WTC11 (cell line): Measurements from ENCODE around the gene VARS2.

Experiments used
- FOXJ3 ChIP-seq: sonication (generic); formaldehyde crosslinking; IDR thresholded peaks from 2 replicates; pipeline ENCODE4 v1.9.0; 2021; ENCODE audit warnings: missing genetic modification reagents, mild to moderate bottlenecking, borderline replicate concordance
- JUN ChIP-seq: sonication (generic); formaldehyde crosslinking; IDR thresholded peaks from 2 replicates; pipeline ENCODE4 v1.8.0; 2023; ENCODE audit warnings: mild to moderate bottlenecking, missing genetic modification reagents
- MXD4 ChIP-seq: fragments of 250-450 bp; sonication (Bioruptor Pico); IDR thresholded peaks from 2 replicates; pipeline ENCODE4 v1.8.0; 2021; ENCODE audit warnings: mild to moderate bottlenecking, moderate library complexity, borderline replicate concordance
- NFATC4 ChIP-seq: fragments of 250-450 bp; sonication (Bioruptor Pico); IDR thresholded peaks from 2 replicates; pipeline ENCODE4 v1.9.0; 2021; ENCODE audit warnings: mild to moderate bottlenecking
- NFYB ChIP-seq: sonication (generic); formaldehyde crosslinking; conservative IDR thresholded peaks from 2 replicates; pipeline ENCODE4 v1.8.0; 2022; ENCODE audit warnings: low read depth, missing genetic modification reagents
- RELA ChIP-seq: sonication (generic); formaldehyde crosslinking; IDR thresholded peaks from 2 replicates; pipeline ENCODE4 v1.8.1; 2022; ENCODE audit warnings: missing genetic modification reagents, mild to moderate bottlenecking, borderline replicate concordance
- TCF7 ChIP-seq: sonication (generic); formaldehyde crosslinking; IDR thresholded peaks from 2 replicates; pipeline ENCODE4 v1.8.0; 2022; ENCODE audit warnings: mild to moderate bottlenecking, low read depth, missing genetic modification reagents, moderate library complexity
- TEAD4 ChIP-seq: sonication (generic); formaldehyde crosslinking; IDR thresholded peaks from 2 replicates; pipeline ENCODE4 v1.8.0; 2022; ENCODE audit warnings: mild to moderate bottlenecking, missing genetic modification reagents
- TF ChIP-seq, protein P1 (sequence below): fragments of 250-450 bp; sonication (Bioruptor Pico); IDR thresholded peaks from 2 replicates; pipeline ENCODE4 v1.9.0; 2021; ENCODE audit warnings: mild to moderate bottlenecking
- TF ChIP-seq, protein P2 (sequence below): sonication (generic); formaldehyde crosslinking; IDR thresholded peaks from 2 replicates; pipeline ENCODE4 v1.8.1; 2023; ENCODE audit warnings: mild to moderate bottlenecking, missing genetic modification reagents
- TF ChIP-seq, protein P3 (sequence below): sonication (generic); formaldehyde crosslinking; IDR thresholded peaks from 2 replicates; pipeline ENCODE4 v1.8.0; 2022; ENCODE audit warnings: mild to moderate bottlenecking, missing genetic modification reagents
- TF ChIP-seq, protein P4 (sequence below): fragments of 200-600 bp; IDR thresholded peaks from 2 replicates; pipeline ENCODE4 v1.8.0; 2022; ENCODE audit warnings: antibody characterized with exemption
- TF ChIP-seq, protein P5 (sequence below): sonication (generic); formaldehyde crosslinking; IDR thresholded peaks from 2 replicates; pipeline ENCODE4 v1.8.1; 2022; ENCODE audit warnings: low read depth, missing genetic modification reagents, borderline replicate concordance

DNA sequence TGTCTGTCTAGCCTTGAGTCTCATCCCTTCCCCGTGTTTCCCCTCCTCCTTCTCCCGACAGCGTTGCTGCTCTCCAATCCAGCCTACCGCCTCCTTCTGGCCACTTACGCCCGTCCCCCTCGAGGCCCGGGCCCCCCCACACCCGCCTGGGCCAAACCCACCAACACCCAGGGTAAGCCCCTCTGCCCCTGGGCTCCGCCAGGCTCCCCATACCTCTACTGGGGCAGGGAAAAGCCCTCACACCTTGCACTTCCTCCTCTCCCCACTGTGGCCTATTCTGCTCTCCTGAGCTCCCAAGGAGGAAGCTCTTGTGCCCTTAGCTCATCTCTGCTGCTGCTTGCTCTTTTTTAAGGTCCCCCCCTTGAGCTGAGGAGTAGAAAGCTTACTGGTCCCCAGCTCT is 18.7 kb upstream of the VARS2 start:
- TF ChIP-seq, protein P1, sequence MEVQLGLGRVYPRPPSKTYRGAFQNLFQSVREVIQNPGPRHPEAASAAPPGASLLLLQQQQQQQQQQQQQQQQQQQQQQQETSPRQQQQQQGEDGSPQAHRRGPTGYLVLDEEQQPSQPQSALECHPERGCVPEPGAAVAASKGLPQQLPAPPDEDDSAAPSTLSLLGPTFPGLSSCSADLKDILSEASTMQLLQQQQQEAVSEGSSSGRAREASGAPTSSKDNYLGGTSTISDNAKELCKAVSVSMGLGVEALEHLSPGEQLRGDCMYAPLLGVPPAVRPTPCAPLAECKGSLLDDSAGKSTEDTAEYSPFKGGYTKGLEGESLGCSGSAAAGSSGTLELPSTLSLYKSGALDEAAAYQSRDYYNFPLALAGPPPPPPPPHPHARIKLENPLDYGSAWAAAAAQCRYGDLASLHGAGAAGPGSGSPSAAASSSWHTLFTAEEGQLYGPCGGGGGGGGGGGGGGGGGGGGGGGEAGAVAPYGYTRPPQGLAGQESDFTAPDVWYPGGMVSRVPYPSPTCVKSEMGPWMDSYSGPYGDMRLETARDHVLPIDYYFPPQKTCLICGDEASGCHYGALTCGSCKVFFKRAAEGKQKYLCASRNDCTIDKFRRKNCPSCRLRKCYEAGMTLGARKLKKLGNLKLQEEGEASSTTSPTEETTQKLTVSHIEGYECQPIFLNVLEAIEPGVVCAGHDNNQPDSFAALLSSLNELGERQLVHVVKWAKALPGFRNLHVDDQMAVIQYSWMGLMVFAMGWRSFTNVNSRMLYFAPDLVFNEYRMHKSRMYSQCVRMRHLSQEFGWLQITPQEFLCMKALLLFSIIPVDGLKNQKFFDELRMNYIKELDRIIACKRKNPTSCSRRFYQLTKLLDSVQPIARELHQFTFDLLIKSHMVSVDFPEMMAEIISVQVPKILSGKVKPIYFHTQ: no peak
- TF ChIP-seq FOXJ3 (CRISPR knock-in tag) (no peak), JUN (no peak), TCF7 (CRISPR knock-in tag) (no peak), NFYB (no peak), NFATC4 (CRISPR knock-in tag) (no peak), RELA (CRISPR knock-in tag) (no peak), MXD4 (CRISPR knock-in tag) (no peak), TEAD4 (CRISPR knock-in tag) (no peak)
- TF ChIP-seq, protein P2, sequence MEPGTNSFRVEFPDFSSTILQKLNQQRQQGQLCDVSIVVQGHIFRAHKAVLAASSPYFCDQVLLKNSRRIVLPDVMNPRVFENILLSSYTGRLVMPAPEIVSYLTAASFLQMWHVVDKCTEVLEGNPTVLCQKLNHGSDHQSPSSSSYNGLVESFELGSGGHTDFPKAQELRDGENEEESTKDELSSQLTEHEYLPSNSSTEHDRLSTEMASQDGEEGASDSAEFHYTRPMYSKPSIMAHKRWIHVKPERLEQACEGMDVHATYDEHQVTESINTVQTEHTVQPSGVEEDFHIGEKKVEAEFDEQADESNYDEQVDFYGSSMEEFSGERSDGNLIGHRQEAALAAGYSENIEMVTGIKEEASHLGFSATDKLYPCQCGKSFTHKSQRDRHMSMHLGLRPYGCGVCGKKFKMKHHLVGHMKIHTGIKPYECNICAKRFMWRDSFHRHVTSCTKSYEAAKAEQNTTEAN (CRISPR knock-in tag): no peak
- TF ChIP-seq, protein P3, sequence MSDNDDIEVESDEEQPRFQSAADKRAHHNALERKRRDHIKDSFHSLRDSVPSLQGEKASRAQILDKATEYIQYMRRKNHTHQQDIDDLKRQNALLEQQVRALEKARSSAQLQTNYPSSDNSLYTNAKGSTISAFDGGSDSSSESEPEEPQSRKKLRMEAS (CRISPR knock-in tag): no peak
- TF ChIP-seq, protein P4, sequence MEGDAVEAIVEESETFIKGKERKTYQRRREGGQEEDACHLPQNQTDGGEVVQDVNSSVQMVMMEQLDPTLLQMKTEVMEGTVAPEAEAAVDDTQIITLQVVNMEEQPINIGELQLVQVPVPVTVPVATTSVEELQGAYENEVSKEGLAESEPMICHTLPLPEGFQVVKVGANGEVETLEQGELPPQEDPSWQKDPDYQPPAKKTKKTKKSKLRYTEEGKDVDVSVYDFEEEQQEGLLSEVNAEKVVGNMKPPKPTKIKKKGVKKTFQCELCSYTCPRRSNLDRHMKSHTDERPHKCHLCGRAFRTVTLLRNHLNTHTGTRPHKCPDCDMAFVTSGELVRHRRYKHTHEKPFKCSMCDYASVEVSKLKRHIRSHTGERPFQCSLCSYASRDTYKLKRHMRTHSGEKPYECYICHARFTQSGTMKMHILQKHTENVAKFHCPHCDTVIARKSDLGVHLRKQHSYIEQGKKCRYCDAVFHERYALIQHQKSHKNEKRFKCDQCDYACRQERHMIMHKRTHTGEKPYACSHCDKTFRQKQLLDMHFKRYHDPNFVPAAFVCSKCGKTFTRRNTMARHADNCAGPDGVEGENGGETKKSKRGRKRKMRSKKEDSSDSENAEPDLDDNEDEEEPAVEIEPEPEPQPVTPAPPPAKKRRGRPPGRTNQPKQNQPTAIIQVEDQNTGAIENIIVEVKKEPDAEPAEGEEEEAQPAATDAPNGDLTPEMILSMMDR: no peak
- TF ChIP-seq, protein P5, sequence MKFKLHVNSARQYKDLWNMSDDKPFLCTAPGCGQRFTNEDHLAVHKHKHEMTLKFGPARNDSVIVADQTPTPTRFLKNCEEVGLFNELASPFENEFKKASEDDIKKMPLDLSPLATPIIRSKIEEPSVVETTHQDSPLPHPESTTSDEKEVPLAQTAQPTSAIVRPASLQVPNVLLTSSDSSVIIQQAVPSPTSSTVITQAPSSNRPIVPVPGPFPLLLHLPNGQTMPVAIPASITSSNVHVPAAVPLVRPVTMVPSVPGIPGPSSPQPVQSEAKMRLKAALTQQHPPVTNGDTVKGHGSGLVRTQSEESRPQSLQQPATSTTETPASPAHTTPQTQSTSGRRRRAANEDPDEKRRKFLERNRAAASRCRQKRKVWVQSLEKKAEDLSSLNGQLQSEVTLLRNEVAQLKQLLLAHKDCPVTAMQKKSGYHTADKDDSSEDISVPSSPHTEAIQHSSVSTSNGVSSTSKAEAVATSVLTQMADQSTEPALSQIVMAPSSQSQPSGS (CRISPR knock-in tag): no peak
